T-helper 1 cell (primary cell): ENCODE results near the gene CHL1.
A peak's percentile ranks its signal among the peaks of the same experiment; 100 is the strongest.
"Not testable (repeated sequence)": the region's sequence is repeated elsewhere in the genome, so short reads cannot be mapped to it uniquely, and the experiment has no call there.

ENCODE experiments used
- DNase-seq, 5 donors: peaks; one replicate each; pipeline ENCODE4 v3.0.0-alpha.2; 2012 to 2020

CHL1 gene

DNA sequence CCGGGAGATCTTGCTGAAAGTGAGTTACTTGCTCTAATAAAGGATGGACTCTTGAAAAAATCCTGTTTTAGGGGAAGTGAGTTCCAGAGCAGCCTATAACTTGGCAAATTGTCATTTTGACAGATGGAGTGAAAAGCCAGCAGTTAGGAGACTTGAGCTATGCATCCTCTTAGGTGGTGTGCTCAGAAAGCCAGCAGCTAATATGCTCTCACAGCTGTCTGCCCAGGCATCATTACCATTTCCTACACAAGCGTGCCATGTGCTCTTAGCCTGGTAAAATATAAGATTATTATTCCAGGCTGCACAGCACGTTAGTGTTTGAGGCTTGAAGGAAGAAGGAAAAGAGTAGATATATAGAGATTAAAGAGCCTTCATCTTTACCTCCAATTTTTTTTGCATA lies 151.0 kb downstream of the CHL1 start:
- DNase-seq, result no peak

DNA sequence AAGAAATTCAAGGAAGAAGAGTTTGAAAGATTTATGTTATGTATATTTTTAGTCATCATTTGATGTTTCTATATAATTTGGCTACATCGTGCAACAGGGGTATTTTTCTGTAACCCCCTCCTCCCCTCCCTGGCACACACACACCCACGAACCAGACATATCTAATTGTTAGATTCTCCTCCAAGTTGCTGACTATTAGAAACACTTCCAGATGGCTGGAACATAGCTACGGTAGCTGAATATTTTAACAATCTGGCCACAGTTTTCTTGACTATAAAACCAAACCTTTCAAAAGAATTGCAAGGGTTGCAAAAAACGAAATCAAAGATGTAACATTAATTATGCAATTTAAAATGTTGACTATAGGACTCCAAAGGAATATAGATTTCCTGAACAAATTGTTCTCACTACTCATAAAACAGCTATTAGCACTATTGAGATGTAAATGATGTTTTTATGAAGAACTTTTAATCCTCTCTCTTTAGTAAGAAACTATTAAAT lies 154.4 kb downstream of the CHL1 start:
- DNase-seq, result no peak

DNA sequence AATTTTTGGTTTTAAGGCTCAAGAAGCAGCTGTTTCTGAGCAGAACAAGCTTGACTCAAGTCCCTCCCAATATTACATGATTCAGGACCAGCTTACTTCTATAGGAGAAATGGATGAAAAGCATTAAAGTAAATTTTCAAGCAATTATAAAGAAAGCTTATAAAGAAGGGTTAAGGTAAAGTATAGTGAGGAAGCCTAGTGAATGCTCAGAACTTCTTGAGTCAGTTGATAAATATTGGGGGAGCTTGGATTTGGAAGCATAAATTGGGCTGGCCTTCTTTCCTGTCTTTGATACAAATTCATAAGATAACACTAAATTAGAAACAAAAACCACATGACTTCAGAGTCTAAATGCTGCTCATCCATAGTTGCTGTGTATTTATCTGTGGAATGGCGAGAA lies 156.0 kb downstream of the CHL1 start:
- no peak for DNase-seq

DNA sequence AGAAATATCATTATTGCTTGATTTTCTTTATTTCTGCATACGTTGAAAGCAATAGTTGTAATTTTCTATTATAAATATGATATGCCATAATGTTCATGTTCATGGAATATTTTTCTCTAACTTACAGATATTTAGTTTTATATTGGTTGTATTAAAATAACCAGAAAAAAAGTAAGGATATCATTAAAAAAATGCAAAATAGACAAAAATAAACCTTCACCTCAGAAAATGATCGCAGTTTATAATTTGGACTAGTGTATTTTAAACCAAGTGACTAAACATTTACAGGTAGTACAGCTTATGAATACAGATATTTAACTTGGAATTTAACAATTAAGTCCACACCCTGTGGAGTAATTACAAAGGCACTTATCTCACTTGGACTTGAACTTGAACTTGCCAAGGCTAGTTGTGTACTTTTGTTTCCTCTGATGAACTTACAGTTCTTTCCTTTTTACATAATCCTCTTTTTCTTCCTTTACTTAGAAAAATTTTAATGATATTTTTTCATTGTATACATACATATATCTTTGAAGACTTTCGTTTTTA lies 156.7 kb downstream of the CHL1 start:
- no peak for DNase-seq

DNA sequence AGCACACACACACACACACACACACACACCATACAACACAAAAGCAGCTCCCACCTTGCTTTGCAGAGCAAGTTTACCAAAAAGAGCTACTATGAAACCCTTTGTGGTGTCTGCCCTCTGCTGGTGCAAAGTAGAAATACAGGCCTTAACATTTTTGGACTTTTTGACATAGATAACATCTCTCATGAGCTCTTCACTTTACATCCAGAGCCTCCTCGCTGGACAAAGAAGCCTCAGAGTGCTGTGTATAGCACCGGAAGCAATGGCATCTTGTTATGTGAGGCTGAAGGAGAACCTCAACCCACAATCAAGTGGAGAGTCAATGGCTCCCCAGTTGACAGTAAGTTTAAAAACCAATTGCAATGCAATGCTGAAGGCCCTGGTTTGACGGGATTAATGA lies 157.9 kb downstream of the CHL1 start:
- DNase-seq, result peak in 1 of 5 donors; percentile 23

DNA sequence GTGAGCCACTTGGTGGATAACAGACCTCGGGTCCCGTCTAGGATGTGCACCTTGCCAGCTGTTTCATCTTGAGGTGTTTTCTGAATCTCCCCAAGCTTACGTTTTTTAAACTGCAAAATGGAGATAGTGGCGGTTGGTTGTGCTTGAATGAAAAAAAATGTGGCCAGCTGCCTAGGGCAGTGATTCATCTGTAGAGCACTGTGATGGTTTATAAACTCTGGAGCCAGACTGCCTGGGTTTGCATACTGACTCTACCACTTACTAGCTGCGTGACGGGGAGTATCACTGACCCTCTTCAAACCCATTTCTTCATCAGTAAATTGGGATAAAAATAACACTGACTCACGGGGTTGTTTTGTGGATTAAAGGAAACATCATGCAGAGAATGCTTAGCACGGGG lies 159.1 kb downstream of the CHL1 start:
- DNase-seq, result no peak

DNA sequence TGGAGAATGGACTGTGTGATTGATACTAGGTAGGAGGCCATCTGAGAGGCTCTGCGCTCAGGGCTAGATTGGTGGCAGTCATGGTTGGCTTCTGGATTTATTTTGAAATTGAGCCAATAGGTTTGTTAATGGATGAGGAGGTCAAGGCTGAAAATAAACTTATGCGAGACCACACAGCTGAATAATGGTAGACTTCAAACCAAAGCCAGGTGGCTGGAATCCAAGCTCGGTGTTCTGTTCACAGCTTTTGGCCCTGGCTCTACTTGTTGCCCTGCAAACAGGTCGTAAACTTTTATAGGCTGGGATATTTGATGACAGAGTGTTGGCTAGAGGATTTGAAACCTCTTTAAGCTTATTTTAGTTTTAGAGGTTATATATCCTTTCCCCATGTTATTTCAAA lies 160.4 kb downstream of the CHL1 start:
- no peak for DNase-seq

DNA sequence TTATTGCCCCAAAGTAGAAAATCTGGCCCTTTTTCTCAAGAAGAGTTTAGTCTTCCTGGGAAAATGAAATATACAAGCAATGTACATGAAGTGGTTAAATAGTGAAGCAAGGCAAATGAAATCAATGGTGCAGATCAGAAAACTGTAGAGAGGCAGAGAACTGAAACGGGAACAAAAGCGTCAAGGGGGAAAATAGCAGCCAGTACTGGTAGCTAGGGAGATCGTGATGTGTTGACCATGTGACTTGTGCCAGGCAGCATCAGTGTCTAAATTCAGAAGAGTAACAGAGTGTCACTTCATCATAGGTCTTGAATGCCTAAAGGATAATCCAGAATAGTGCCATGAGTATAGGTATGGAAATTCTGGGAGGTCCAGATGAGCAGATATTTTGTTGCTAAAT lies 163.1 kb downstream of the CHL1 start:
- DNase-seq, result no peak

DNA sequence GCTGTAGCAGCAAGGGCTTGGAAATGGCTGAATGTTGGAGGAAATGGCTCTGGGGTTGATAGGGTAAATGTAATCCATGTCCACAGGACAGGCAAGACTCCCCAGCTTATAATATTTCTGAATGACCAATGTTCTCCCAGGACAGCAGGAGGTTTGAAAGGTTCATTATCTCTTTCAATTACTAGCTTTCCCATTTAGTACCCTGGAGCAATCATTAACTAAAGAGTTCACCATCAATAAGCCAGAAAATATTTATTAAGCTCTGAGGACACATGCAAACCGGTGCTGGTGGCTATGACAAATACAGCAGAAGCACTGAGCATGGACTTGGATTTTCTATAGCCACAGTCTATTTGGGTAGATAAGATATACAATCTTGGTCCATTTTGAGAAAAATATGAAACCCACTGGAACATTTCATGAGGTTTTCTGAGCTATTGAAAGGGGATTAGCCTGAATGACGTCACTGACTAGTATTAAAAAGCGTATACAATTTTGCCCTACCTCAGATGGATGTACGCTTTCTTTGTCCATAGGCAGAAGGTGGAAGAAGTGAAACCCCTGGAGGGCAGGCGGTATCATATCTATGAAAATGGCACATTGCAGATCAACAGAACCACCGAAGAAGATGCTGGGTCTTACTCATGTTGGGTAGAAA lies 166.2 kb downstream of the CHL1 start:
- no peak for DNase-seq

DNA sequence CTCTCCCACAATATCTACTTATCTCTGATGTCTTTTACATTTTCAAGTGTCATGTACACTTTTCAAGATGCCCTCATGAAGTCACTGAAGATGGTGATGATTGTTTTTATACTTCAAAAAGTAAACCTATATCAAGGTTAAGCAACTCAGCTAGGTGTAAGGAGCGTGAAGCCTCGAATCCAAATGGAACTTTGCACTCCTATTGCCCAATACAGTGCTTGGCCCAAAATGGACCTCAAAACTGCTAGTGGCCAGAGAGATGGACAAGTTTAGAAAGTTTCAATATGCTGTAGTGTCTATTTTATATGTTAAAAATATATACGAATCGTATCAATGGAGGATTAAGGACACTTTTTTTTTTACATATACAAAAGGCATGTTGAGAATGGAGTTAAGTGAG lies 167.7 kb downstream of the CHL1 start:
- DNase-seq, result no peak

DNA sequence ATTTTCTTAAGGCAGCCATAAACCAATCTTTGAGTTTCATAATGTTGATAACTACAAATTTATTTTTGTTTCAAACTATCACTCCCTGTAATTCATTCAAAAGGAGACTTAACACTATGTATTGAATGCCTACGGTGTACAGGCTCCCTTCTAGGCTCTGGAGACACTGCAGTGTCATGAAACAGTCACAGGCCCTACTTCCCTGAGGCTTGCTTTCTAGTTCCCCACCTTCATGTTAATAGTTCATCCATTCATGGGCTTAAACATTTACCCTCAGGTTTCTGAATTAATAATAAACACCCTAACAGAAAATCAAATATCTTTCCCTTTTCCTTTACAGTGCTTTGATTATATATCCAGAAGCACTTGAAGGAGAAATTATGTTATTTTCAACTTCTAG lies 168.7 kb downstream of the CHL1 start:
- no peak for DNase-seq

DNA sequence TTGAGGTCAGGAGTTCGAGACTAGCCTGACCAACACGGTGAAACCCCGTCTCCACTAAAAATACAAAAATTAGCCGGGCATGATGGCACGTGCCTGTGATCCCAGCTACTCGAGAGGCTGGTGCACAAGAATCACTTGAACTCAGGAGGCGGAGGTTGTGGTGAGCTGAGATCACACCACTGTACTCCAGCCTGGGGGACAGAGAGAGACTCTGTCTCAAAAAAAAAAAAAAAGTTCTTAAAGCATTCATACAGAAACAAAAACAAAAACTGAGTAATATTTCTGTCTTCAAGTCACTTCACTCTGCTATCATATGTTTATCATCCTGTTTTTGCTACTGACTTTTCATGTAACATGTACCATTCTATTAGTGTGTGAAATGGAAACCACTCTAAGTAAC lies 169.7 kb downstream of the CHL1 start:
- not testable (repeated sequence) for DNase-seq

DNA sequence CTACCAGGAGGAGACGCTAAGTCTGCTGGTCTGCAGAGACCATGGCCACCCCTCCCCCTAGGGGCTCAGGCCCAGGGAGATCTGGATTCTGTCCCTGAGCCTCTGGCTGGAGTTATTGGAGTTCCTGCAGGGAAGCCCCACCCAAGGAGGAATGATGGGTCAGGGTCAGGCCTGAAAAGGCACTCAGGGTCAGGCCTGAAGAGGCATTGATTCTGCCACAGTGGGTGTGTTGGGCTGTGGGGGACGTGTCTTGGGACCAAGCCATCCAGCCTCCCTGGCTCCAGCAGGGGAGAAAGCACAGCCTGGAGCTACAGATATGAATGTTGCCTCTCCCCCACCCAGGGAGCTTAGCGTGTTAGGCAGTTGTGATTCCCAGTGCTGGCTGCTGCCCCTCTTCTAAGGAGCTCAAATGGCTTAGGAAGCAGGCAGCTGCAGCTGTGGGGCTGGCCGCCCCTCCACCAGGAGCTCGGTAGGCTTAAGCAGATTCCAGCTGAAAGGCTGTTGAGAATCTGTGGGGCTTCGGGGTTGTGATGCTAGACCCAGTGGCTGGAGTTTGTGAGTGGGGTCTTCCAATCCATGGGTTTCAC lies 176.7 kb downstream of the CHL1 start:
- no peak for DNase-seq

DNA sequence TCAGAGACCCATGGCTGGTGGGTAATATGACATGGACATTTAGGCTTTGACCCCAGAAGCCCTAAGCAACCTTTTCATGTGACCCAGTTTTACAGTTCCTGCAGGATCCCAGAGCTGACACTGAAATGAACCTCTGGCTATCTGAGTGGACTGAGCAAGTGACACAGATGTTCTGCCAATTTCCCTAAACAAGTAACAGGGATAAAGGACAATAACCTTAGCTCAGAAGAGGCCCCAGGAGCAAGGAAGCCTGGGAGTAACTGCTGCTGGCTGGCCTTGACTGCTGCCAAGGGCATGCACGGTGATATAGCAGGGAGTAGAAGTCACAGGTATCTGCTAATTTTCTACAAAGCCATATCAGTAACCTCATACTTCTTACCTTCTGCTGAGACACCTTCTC lies 177.9 kb downstream of the CHL1 start:
- no peak for DNase-seq

DNA sequence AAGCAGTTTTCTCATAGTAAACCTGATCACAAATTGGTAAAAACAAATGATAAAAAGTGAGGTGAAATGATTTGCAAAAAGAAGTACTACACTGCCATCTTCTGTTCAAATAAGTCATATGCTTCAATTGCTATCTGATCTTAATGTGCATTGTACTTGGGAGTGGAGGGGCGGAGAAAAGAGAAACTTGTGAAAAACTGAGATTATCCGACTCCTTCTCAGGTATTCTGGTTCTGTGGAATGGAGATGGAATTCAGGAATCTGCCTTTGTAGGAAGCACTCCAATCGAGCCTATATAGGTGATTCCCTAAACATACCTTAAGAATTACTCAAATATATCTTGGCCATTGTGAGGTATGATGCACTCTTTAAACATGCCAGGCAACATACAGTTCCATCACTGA lies 180.6 kb downstream of the CHL1 start:
- DNase-seq, result peak in 1 of 5 donors; percentile 1

DNA sequence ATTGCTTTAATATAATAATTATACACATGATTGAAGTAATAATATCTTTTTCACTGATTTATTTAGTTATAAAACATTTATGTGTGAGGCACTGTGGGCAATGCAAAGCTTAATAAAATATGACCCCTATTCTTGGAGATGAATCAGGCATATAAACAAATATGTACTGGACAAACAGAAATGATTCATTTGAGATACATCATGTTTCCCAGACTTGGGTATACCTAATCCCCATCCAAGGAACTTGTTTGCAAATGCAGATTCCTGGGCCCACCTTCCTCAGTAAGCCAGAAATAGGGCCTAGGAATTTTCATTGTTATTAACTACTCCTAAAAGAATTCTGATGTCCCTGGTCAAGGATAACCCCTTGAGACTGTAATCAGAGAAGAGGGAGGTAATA lies 184.2 kb downstream of the CHL1 start:
- no peak for DNase-seq

DNA sequence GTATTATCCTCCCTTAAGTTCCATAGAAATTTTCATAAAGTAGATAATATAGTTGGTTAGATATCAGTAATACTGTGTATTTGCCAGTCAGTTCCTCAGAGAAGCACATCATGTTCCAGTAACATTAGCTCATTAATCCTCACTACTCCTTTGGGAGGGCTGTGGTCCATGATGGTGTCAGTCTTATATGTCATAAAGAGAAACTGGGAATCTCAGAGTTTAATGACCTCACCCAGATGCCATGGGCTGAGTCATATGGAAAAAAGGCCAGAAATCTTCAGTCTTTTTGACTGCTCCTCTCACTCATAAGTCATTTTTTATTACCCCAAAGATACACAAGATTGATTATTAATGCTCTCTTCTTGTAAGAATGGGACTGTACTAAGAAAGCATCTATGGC lies 188.6 kb downstream of the CHL1 start:
- no peak for DNase-seq

DNA sequence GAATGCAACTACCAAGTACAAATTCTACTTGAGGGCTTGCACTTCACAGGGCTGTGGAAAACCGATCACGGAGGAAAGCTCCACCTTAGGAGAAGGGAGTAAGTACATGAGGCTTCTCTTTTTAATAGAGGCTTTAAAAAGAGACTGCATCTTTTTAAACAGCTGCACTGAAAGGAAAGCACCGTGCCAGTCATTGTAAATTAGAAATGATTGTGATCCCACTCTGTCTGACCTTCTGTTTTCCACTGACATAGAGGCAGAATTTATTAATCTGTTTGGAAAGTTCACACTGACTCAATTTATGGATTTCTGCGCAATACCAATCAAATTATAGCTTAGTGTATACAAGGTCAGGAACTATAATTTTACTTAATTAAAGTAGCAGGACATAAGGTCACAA lies 198.2 kb downstream of the CHL1 start:
- no peak for DNase-seq

DNA sequence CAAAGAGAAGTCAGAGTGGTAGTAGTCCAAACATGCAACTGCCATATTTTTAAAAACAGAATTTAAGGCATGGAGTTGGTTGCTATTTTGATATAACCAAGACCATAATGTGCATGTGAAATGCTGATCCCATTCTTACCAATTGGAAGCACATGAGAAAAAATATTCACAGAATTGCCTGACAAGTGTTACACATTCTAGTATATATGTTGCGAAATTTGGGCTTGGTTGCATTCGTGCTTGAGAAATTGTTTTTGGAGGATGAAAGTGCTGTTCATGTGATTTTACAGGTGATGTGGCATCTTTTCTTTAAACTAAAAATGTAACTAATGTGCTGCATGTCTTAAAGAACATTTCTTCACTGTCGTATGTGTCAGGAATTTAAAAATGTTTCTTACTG lies 199.7 kb downstream of the CHL1 start:
- DNase-seq, result no peak

DNA sequence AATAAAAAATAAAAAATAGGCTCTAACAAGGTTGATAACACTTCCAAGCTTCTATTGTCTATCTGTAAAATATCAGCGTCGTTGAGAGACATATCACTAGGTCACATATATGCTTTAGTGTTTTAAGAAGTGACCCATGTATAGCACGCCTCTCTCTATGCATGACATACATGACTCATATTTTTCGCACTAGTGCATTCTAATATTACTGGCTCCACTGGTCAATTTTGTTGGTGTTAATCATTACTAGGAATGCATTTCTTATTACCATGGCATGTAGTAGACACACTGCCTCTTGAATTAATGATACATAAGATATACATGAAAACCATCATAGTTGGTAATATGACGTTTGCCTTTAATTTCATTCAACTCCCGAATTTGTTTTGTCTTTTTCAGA lies 203.1 kb downstream of the CHL1 start:
- no peak for DNase-seq

DNA sequence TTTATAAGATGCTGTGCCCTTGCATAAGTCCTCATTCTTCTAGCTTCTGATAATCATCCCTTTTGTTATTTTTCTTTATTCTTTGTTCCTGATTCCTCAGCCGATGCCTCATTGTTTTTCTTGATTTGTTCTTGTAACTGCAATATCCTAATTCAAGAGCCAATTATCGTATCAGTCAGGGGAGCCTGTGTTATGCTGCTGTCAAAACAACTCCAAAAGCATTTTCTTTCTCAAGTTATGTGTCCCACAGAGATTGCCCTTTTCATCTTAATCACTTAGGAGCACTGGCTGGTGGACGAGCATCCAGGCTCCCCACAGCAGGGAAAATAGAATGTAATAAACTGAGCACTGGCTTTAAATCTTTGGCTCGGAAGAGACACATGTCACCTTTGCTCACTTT lies 207.3 kb downstream of the CHL1 start:
- DNase-seq, result no peak

DNA sequence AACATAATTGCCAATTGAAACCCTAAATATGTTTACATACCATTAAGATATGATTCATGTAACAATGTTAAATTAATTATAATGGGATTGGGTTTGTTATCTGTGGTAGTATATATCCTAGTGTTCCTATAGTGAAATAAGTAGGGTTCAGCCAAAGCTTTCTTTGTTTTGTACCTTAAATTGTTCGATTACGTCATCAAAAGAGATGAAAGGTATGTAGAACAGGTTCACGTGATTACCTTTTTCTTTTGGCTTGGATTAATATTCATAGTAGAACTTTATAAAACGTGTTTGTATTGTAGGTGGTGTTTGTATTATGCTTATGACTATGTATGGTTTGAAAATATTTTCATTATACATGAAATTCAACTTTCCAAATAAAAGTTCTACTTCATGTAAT lies 212.4 kb downstream of the CHL1 start:
- no peak for DNase-seq

DNA sequence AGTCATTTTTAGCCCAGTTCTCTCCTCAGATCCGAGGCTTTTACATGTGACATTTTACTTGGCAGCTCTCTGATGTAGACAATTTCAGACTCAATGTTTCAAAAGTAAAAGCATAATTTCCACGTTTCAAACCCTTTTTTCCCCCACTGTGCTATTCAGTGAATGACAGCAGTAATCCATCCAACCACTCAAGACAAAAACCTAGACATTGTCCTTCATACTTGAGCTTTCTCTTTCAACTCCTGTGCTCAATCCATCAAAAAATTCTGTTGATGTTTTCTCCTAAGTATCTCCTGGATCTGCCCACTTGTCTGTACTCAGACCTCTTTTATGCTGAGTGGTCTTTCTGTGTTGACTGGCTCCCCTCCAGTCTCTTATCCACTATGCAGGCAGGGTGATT lies 214.7 kb downstream of the CHL1 start:
- no peak for DNase-seq

DNA sequence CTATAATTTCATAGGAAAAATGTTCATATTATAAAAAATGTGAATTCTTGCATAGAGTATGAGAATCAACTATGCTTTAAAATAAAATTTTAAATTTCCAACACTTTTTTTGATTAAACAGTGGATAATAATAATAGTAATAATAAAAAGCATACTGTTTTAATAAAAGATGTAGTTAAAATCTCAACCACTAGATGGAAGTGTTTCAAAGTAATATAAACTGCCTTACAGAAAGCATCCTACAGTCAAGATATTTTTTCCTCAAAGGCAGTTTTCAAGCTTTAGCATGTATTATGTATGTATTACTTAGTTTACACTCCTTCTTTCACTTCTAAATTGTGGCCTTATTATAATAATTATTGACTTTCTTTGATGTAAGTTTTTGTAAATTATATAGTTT lies 217.5 kb downstream of the CHL1 start:
- no peak for DNase-seq
